HG02642 (cell line): ENCODE measurements around the gene SATB2.

Experiments used
- ATAC-seq: cut with Tn5 transposase; IDR thresholded peaks from one replicate; pipeline ENCODE4 v1.9.1; 2021; ENCODE audit warnings: mild to moderate bottlenecking; ENCODE audit not compliant: unreplicated experiment, poor library complexity

SATB2 gene

GRCh38 chr2:199457147-199458008 lies at the start of gene SATB2:
SATB2 (minus strand) TSS chr2:199457939; CDS start chr2:199456037, 1,902 bp downstream.
- no peak for ATAC-seq

DNA sequence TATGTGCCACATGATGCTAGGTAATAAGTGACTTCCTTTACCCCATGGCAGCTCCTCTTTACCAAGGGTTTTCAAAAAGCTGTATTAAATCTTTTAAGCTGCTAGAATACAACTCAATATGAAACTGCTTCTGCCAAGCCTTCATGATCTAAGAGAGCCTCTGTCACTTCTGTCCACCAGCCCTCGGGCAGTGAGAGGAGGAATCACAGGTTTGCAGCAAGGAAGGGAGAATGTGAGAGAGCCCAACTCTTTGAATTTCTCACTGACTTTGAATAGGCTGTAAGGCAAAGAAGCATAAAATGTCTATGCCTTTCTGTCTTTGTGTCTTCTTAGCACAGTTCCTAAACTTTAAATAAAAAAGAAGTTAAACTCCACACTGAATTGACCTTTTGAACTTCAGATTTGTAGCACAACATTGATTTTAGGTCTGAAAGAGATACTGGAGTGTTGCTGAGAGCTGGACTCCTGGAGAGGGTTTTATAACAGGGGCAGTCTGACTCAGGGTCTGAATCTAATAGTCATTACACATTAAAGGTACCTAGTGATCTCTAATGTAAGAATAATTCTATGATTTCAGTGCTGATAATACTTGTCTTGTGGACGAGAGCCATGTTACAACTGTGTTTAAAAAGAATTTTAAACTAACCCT lies 48.1 kb upstream of the SATB2 start:
- no peak for ATAC-seq

DNA sequence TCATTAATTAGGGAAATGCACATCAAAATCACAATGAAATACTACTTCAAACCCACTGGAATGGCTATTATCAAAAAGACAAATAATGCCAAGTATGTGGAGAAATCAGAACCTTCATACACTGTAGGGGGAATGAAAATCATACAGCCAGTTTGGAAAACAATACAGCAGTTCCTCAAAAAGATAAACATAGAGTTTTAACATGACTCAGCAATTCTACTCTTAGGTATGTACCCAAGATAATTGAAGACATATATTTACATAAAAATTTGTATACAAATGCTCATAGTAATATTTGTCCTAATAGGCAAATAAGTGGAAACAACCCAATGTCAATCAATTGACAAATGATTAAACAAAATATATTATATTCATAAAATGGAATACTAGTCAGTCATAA lies 45.4 kb upstream of the SATB2 start:
- no peak for ATAC-seq

DNA sequence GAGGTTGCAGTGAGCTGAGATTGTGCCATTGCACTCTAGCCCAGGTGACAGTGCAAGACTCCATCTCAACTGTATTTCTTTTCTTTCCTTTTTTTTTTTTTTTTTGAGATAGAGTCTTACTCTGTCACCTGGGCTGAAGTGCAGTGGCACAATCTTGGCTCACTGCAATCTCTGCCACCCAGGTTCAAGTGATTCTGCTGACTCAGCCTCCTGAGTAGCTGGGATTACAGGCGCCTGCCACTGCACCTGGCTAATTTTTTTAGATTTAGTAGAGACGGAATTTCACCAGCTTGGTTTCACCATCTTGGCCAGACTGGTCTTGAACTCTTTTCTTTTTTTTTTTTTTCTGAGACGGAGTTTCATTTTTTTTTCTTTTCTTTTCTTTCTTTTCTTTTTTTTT lies 41.3 kb upstream of the SATB2 start:
- ATAC-seq: no peak

DNA sequence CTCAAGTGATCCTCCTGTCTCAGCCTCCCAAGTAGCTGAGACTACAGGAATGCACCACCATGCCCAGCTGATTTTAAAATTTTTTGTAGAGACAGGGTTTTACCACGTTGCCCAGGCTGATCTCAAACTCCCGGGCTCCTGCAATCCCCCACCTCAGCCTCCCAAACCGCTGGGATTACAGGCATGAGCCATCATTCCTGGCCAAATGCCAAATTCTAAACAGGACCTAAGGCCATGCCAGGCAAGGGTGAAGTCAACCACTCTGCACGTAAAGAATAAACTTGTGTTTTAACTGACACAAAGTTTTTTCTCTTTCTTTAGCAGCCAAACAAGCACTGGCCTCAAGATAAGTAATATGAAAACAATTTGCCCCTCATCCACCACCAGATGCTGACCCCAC lies 37.4 kb upstream of the SATB2 start:
- no peak for ATAC-seq

DNA sequence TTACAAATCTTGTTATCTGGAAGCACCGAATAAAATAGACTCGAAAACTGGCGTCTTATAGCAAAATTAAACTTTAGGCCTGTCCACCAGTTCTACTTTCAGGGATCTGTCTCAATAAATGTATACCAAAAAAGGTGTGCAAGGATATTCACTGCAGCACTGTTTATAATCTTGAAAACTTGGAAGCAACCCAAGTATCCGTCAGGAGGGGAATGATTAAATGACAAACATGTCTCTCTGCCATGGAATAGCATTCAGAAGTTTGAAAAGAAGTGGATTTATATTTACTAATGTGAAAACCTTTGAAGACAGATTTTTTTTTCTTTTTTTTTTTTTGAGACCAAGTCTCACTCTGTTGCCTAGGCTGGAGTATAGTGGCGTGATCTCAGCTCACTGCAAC lies 32.3 kb upstream of the SATB2 start:
- no peak for ATAC-seq

DNA sequence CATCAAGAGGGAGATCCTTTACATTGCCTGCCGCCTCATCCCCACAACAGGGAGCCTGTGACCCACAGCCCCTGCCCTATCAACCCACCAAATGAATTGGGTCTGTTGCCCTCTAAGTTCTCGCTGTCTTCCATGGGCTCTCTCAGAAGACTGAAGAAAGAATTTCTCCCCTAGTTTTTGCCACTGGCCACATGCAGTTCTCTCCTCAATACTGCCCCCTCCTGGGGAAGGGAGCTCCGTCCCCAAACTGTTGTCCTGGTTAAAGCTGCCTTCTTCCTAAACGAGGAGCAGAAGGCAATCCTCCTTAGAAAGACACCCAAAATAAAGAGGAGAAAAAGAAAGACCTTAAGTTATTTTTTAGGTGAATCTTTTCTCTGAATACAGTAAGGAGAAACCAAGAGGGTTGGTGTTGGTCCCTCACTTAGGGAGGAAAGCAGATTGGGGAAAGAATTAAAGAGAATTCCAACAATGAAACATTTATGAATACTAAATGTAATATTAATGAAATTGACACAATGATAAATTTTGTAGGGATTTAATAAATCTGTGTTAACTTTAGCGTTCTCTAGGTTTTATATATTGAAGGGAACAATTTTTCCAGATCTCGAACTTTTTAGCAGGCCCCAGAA lies 31.1 kb upstream of the SATB2 start:
- ATAC-seq: peak; percentile 75

GRCh38 chr2:199485732-199486335 lies 28.1 kb upstream of the SATB2 start:
- ATAC-seq: no peak

DNA sequence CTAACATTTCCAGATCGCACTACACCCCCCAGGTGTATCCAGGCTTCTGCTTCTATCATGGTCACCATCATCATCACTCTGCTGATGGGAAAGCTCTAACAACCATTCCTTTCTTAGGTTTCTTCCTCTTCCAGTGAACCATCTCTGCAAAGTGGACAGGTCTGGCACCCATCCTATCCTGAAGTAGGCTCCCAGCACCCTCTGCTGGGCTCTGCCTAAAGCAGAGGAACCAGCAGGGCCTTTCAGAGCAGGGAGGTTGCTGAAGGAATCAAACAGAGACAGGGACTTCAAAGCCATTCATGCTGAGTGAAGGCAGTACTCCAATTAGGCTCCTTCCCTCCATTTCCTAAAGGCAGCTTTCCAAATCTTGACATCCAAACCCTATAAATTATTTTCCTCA lies 27.2 kb upstream of the SATB2 start:
- ATAC-seq: no peak

DNA sequence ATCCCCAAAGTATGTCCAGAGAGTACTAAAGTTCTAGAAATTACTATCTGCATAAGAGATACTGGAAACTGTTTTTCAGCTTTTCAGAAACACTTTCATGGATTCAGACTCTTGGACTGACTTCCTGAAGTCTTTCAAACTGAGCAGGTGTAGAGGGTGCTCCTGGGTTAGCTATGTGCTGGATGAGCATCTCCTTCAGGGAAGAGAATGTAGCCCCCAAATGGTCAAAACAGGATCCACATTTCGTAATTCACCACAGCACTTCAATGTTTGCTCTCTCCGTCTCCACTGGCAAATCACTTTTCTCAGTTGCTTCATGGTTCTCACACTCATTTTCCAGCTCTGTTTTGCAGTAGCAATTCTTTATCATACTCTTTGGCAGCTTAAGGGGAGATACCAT lies 23.2 kb upstream of the SATB2 start:
- no peak for ATAC-seq

DNA sequence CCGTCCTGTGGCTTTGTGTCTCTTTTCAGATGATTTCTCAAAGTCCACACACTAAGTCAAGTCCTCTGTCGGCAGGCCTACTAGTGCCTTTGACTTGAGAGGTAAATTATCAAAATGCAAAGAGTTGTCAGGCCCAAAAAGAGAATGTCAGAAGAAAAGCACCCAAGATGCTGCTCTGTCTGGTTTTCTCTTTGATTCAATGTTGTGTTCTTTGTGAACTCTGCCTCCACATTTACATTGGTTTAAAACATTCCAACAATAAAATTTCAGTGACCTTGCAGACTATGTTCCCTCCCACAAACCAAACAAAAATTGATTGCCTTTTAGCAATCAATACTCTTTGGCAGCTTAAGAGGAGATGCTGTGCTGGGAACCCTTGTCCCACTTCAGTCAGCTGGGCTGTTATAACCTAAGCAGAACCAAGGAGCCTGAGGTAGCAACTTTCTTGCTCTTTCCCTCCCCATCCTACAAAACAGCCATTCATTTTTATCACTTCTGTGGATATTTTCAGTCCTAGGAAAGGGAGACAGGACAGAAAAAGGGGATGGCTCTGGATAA lies 19.6 kb upstream of the SATB2 start:
- no peak for ATAC-seq

DNA sequence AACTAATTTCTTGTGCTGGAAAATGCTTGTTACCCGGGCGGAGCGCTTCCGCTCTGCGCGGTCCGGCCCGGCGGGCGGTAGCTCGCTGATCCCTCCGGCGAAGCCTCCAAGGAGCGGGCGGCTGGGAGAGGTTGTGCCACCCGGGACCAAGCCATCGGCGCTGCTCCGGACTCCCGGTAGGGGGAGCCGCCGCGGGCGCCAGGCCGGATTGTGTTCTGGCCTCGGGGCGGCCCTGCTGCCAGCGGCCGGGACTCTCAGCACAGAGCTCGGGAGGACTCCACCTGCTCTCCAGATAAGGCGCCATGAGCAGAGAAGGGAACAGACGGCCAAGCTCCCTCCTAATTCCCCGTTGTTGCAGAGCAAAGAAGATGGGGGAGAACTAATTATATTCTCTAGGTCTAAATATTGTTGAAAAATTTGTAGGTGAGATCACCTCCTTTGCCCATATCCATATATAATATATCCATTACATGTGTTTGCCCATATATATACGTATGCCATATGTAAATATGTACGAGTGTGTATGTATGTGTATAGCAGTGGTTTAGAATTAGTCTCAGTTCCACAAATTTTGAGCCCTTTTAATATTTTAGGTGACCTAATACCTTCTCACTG lies 13.8 kb upstream of the SATB2 start:
- peak; percentile 77 for ATAC-seq

- ATAC-seq: no peak
Observed at GRCh38 chr2:199470672-199471442, 13.1 kb upstream of the SATB2 start.

GRCh38 chr2:199470361-199470671 lies 12.6 kb upstream of the SATB2 start:
- no peak for ATAC-seq

- ATAC-seq: no peak
Observed at GRCh38 chr2:199469514-199470360, 12.0 kb upstream of the SATB2 start.

DNA sequence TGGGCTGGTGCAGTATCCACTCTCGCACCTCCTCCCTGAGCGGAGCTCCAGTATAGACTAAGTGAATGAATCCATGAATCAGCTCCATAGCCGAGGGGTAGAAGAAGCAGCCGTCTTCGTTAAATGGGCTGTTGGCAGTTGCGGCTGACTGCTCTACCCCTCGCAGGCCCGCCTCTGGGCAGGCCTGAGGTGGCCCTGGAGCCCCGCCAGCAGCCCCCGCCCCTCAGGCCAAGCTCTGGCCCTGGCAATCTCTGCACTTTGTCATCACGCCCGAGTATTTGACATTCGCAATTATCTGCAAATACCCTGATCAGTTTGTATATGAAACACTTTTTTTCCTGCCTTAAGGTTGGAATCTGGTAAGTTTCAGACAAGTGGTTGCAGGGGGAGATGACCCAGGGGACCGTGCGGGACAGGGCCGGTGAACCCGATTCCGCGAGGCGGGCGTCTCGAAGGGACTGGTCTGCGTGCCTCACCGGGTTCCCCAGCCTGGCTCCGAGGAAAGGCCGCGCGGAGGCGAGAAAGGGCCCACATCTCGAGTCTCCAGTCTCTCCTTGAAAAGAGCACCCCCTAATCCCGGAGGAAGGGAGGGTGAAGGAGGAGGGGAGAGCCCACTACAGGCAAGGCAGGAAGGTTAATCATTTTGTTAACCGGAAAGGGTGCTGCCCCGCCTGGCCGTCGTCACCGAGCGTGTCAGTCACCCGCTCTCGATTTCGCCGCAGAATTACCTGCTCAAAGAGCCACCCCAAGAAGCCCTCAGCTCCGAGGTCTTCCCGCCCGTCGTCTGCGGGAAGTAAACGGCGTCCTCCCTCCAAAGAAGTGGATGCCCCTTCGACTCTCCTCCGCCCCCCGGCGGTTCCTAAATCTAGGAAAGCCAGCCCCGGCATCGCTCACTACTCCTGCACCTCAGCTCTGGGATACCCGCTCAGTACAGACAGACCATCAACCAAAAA lies 11.1 kb upstream of the SATB2 start:
- no peak for ATAC-seq

DNA sequence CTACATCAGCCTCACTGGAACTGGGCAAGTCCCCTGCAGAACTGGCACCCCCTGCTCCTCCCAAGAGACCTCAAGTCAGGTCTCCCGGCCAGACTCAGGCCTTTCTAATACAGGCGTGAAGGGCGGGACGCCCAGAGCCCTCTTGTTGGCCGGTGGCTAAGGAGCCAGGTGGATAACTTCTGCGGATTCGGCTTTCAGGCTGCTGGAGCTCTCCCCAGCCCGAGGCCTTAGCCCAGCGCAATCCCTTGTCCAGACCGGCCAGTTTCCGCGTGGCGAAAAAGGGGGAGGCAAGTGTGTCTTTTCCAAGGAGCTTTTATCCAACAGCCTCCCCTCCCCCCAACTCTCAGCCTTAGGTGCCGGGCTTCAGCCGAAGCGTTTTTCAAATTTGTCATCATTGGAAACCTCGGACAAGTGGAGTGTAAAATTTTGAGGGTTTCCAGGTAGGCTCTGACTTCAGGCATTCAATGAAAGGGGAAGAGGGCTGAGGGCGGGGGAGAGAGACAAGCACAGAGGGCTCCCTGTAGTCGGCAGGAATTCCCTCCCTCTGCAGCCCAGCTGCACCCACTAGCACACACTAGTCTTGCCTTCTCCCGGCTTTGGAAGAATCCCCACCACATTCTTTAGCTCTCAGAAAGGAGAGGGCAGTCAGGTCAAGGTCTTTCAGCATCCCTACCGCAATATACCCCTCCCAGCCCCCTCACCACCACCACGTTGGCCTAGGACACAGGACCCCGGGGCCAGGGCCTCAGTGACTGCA lies 9.5 kb upstream of the SATB2 start:
- ATAC-seq: no peak
